GM12878 (cell line): ENCODE results near the gene ZC3H8. TPM values are rescaled to one million over a fixed set of nuclear protein-coding genes. Genes with fewer than 3 reads are reported as not detected.
A peak's percentile ranks its signal among the peaks of the same experiment; 100 is the strongest.

Experiments
- ATAC-seq: fragments of 200-7000 bp; cut with Tn5 transposase; 3 replicates; pipeline ENCODE4 v1.9.1; 2020; ENCODE audit warnings: mild to moderate bottlenecking, moderate library complexity
- BruUV-seq: library from RNA; stranded (reverse); fragments of 400-500 nt; replicated peaks from 2 replicates; lab custom pipeline; 2021; lab: Mats Ljungman, UMichigan
- CTCF ChIA-PET: fragments of 300-600 bp; sonication (Branson Sonifier 250); formaldehyde crosslinking; extraction: SDS; loops from one replicate; lab custom pipeline; 2021; ENCODE audit warnings: inconsistent platforms; lab: Yijun Ruan, JAX
- POLR2A ChIA-PET: fragments of 350-600 bp; formaldehyde crosslinking; extraction: SDS; loops from one replicate; lab custom pipeline; 2021; ENCODE audit warnings: inconsistent platforms; lab: Charles Lee
- RAD21 ChIA-PET: fragments of 300-600 bp; sonication (Branson Sonifier 250); formaldehyde crosslinking; loops from one replicate; lab custom pipeline; 2023; ENCODE audit warnings: antibody characterized with exemption; ENCODE audit not compliant: unreplicated experiment; lab: Charles Lee
- SMC1A ChIA-PET: fragments of 300-600 bp; sonication (Branson Sonifier 250); formaldehyde crosslinking; loops from one replicate; lab custom pipeline; 2023; ENCODE audit not compliant: unreplicated experiment, uncharacterized antibody; lab: Charles Lee
- DNase-seq: peaks from one replicate; pipeline ENCODE4 v3.0.0-alpha.2; 2011; ENCODE audit warnings: low read depth, low spot score
- FAIRE-seq: peaks from 3 replicates; lab custom pipeline; 2011; peaks lifted over from hg19 to GRCh38; lab: Jason Lieb, UNC
- H2AFZ ChIP-seq: 2 replicates; pipeline ENCODE4 v1.6.0; 2011; ENCODE audit warnings: low read depth, low read length, control low read depth; ENCODE audit not compliant: control insufficient read depth
- H3K27ac ChIP-seq: 2 replicates; pipeline ENCODE4 v1.5.1; 2011; ENCODE audit warnings: control low read depth; ENCODE audit not compliant: control insufficient read depth, insufficient read depth
- H3K27me3 ChIP-seq, 2 experiments: replicated peaks in 1 of 2; 2 replicates each; pipeline versions ENCODE4 v1.6.0 to v1.6.1; 2011; ENCODE audit warnings: low read length in 1 of 2; ENCODE audit not compliant: control insufficient read depth in 2 of 2, insufficient read depth in 2 of 2
- H3K36me3 ChIP-seq, 2 experiments: 2 replicates each; pipeline ENCODE4 v1.5.1; 2011; ENCODE audit warnings: low read length in 1 of 2; ENCODE audit not compliant: control insufficient read depth in 2 of 2, insufficient read depth in 2 of 2
- H3K4me1 ChIP-seq: 2 replicates; pipeline ENCODE4 v1.6.1; 2011; ENCODE audit warnings: mild to moderate bottlenecking, low read length, moderate library complexity, mixed read lengths; ENCODE audit not compliant: control insufficient read depth, insufficient read depth
- H3K4me2 ChIP-seq: 2 replicates; pipeline ENCODE4 v1.6.0; 2011; ENCODE audit warnings: control low read depth; ENCODE audit not compliant: control insufficient read depth, insufficient read depth
- H3K4me3 ChIP-seq: fragments of 200-600 bp; sonication (generic); 2 replicates; pipeline ENCODE4 v1.5.1; 2016
- H3K79me2 ChIP-seq: 2 replicates; pipeline ENCODE4 v1.6.0; 2011; ENCODE audit warnings: low read length; ENCODE audit not compliant: control insufficient read depth, insufficient read depth
- H3K9ac ChIP-seq: 2 replicates; pipeline ENCODE4 v1.8.0; 2011; ENCODE audit warnings: low read length, control low read depth, mixed read lengths; ENCODE audit not compliant: control insufficient read depth, insufficient read depth
- H3K9me3 ChIP-seq: replicated peaks from 3 replicates; pipeline ENCODE4 v1.5.1; 2011; ENCODE audit warnings: mild to moderate bottlenecking, low read length; ENCODE audit not compliant: control insufficient read depth, insufficient read depth
- H4K20me1 ChIP-seq: 2 replicates; pipeline ENCODE4 v1.6.0; 2011; ENCODE audit not compliant: control insufficient read depth, insufficient read depth
- CEBPZ ChIP-seq: fragments of 150-350 bp; IDR thresholded peaks from 2 replicates; pipeline ENCODE4 v1.6.1; 2016; ENCODE audit warnings: low read depth, low read length
- CREB1 ChIP-seq: IDR thresholded peaks from 2 replicates; pipeline ENCODE4 v1.6.1; 2012; ENCODE audit warnings: low read depth, mild to moderate bottlenecking, inconsistent platforms
- E2F8 ChIP-seq: fragments of 450-650 bp; IDR thresholded peaks from 2 replicates; pipeline ENCODE4 v1.6.1; 2018; ENCODE audit warnings: mild to moderate bottlenecking, low read depth, moderate library complexity; ENCODE audit not compliant: partially characterized antibody
- EP300 ChIP-seq, 2 experiments: fragments of 150-350 bp in 1 of 2; IDR thresholded peaks; 2 replicates each; pipeline ENCODE4 v1.6.1; 2011 to 2012; ENCODE audit warnings: low read depth in 2 of 2, low read length in 2 of 2, borderline replicate concordance in 1 of 2, improper control_type of control experiment in 1 of 2, inconsistent platforms in 1 of 2; ENCODE audit not compliant: control insufficient read depth in 1 of 2
- FOXM1 ChIP-seq: IDR thresholded peaks from 2 replicates; pipeline ENCODE4 v1.6.1; 2012; ENCODE audit warnings: low read depth, mild to moderate bottlenecking, inconsistent platforms, low read length, moderate library complexity
- HDAC2 ChIP-seq: fragments of 200-600 bp; sonication (generic); IDR thresholded peaks from 2 replicates; pipeline ENCODE4 v1.6.1; 2017
- IKZF1 ChIP-seq: fragments of 450-650 bp; conservative IDR thresholded peaks from 2 replicates; pipeline ENCODE4 v1.6.1; 2017; ENCODE audit warnings: antibody characterized with exemption, mild to moderate bottlenecking
- NR2C2 ChIP-seq: IDR thresholded peaks from 2 replicates; pipeline ENCODE4 v1.6.1; 2011; ENCODE audit warnings: borderline replicate concordance, low read depth; ENCODE audit not compliant: control insufficient read depth, insufficient read length
- POLR2AphosphoS5 ChIP-seq: IDR thresholded peaks from 2 replicates; pipeline ENCODE4 v1.6.1; 2011; ENCODE audit warnings: mild to moderate bottlenecking, low read length, inconsistent platforms
- RUNX3 ChIP-seq: IDR thresholded peaks from 2 replicates; pipeline ENCODE4 v1.6.1; 2012; ENCODE audit warnings: low read length, inconsistent platforms
- STAT3 ChIP-seq: IDR thresholded peaks from 2 replicates; pipeline ENCODE4 v1.6.1; 2011; ENCODE audit warnings: low read depth, low read length, improper control_type of control experiment
- YY1 ChIP-seq: IDR thresholded peaks from 2 replicates; pipeline ENCODE4 v1.6.1; 2011; ENCODE audit warnings: low read depth, mild to moderate bottlenecking, low read length
- ZNF207 ChIP-seq: fragments of 450-650 bp; IDR thresholded peaks from 2 replicates; pipeline ENCODE4 v1.6.1; 2014; ENCODE audit warnings: antibody characterized with exemption, mild to moderate bottlenecking, borderline replicate concordance
- ZNF24 ChIP-seq: fragments of 450-650 bp; IDR thresholded peaks from 2 replicates; pipeline ENCODE4 v1.6.1; 2017; ENCODE audit warnings: antibody characterized with exemption, mild to moderate bottlenecking
- ZNF622 ChIP-seq: fragments of 450-650 bp; IDR thresholded peaks from 2 replicates; pipeline ENCODE4 v1.6.1; 2017; ENCODE audit warnings: mild to moderate bottlenecking, inconsistent platforms
- WGBS: methylation state at CpG from one replicate; pipeline ENCODE4 v1.1.6; 2016; ENCODE audit warnings: low lambda C conversion rate; ENCODE audit not compliant: insufficient replicate concordance, insufficient coverage; ENCODE audit errors: missing lambda C conversion rate; 5-methylcytosine and 5-hydroxymethylcytosine counted together
- in situ Hi-C: fragments of 300-500 bp; cut with MboI; formaldehyde crosslinking; loops from 9 replicates; pipeline ENCODE4 v1.14.3; 2018; ENCODE audit warnings: mixed read lengths
- intact Hi-C: fragments of 100-400 bp; cut with micrococcal nuclease; formaldehyde crosslinking; loops from one replicate; pipeline ENCODE4 v1.14.2; 2022; ENCODE audit not compliant: unreplicated experiment
- polyA plus RNA-seq, 11 experiments: library from polyadenylated mRNA; depleted of rRNA in 4 of 11; unstranded in 6 of 11; stranded (reverse) in 5 of 11; fragments of >200 nt; fragmentation: Nextera tagmentation in 4 of 11; fragmentation: Illumina TruSeq in 1 of 11; extraction: Ambion mirVana in 4 of 11; extraction: Trizol in 1 of 11; gene quantifications; 1 replicate in 1 of 11; 2 replicates in 10 of 11; pipeline versions ENCODE4 v1.2.1 to v1.2.3, GENCODE V29; 2011 to 2016; ENCODE audit warnings: inconsistent platforms in 2 of 11, missing spikeins in 2 of 11, low read depth in 1 of 11
- total RNA-seq, 4 experiments: library from RNA; depleted of rRNA in 3 of 4; stranded (reverse); fragments of >200 nt in 3 of 4; fragmentation: Illumina TruSeq in 1 of 4; extraction: Trizol in 1 of 4; gene quantifications; 2 replicates each; pipeline versions ENCODE4 v1.2.1 to v1.2.3, GENCODE V29; 2013 to 2021

The ZC3H8 gene
- total and polyA plus RNA-seq, 10 of the 15 experiments (the other 5 are each of a cell fraction or from before 2014, with no cell fraction given) = 9.9 to 28.4 (median 19.5) TPM

GRCh38 chr2:112199188-112199587 lies 55.7 kb downstream of the ZC3H8 start:
- CTCF ChIA-PET = no interaction called here
- Histone ChIP-seq H3K4me2 (no peak overlapping the region), H3K4me1 (no peaks in the 10 kb centered on the region; the same call in 1 of the 2 replicates), H3K9ac (no peak overlapping the region), H3K4me3 (no peak overlapping the region), H3K27ac (no peak overlapping the region), H3K79me2 (no peaks in the 10 kb centered on the region), H4K20me1 (no peaks in the 10 kb centered on the region), H2AFZ (no peak overlapping the region), H3K36me3 (no peaks in the 10 kb centered on the region), H3K27me3 (no peaks in the 10 kb centered on the region; a peak in 1 of 4 replicates), H3K9me3 (no peaks in the 10 kb centered on the region; the same call in none of the 3 replicates)
- TF ChIP-seq HDAC2 (no peak), EP300 (IDR thresholded peaks at IDR 0.05; ENCODE audit: borderline replicate concordance in 1 of 2, control insufficient read depth in 1 of 2, low read depth in 2 of 2, low read length in 2 of 2) (no peak), ZNF622 (no peak), ZNF207 (no peak), YY1 (0 out of 2 replicates have a peak, but pooled peaks have one; percentile 22), E2F8 (no peak), RUNX3 (0 out of 2 replicates have a peak, but pooled peaks have one; percentile 18), STAT3 (no peak), POLR2AphosphoS5 (no peak), FOXM1 (no peak), NR2C2 (no peak), CREB1 (peak; percentile 43; the same call in 1 of the 2 replicates), CEBPZ (no peak), ZNF24 (no peak), IKZF1 (peak; percentile 29)
- intact Hi-C loops (no loop called here), in situ Hi-C loops (no loop called here)
- ATAC-seq = peak; percentile 64
- peak; percentile 68 for FAIRE-seq
- BruUV-seq = no TSS peak
- 26% methylated on average over 3 of the region's 3 CpGs for WGBS
- SMC1A ChIA-PET = no interaction called here
- POLR2A ChIA-PET = no interaction called here
- RAD21 ChIA-PET = no interaction called here
- no peak for DNase-seq
